Gastroesophageal sphincter (tissue), 3 donors: ENCODE data around the gene LRPAP1.

Experiments used
- EP300 ChIP-seq: sonication (generic); formaldehyde crosslinking; IDR thresholded peaks from one replicate; pipeline ENCODE4 v1.6.1; 2017; ENCODE audit warnings: antibody characterized with exemption, mild to moderate bottlenecking
- POLR2A ChIP-seq, 2 donors: fragments of 450-650 bp; IDR thresholded peaks; one replicate each; pipeline ENCODE4 v1.6.1; 2017; ENCODE audit warnings: antibody characterized with exemption in 2 of 2, mild to moderate bottlenecking in 2 of 2, moderate library complexity in 1 of 2
- POLR2AphosphoS5 ChIP-seq: sonication (generic); formaldehyde crosslinking; IDR thresholded peaks from one replicate; pipeline ENCODE4 v1.6.1; 2017; ENCODE audit warnings: antibody characterized with exemption
- TF ChIP-seq, protein P1 (sequence below), 4 experiments: fragments of 200-600 bp in 2 of 4; fragments of 450-650 bp in 2 of 4; sonication (generic) in 1 of 4; IDR thresholded peaks; one replicate each; pipeline ENCODE4 v1.5.1; 2017 to 2019; ENCODE audit warnings: antibody characterized with exemption in 4 of 4, mild to moderate bottlenecking in 2 of 4, moderate library complexity in 2 of 4

DNA sequence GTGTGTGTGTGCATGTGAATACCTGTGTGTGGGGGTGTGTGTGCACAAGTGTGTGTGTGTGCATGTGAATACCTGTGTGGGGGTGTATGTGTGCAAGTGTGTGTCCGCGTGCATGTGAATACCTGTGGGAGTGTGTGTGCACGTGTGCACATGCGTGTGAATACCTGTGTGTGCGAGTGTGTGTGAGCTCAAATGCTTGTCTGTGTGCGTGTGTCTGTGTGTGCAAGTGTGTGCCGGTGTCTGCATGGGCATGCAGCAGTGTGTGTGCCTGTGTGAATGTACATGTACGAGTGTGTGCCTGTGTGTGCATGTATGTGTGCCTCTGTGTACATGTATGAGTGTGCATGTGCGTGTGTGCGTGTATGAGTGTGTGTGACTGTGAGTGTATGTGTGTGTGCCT is 64.1 kb downstream of the LRPAP1 start:
- TF ChIP-seq, protein P1, sequence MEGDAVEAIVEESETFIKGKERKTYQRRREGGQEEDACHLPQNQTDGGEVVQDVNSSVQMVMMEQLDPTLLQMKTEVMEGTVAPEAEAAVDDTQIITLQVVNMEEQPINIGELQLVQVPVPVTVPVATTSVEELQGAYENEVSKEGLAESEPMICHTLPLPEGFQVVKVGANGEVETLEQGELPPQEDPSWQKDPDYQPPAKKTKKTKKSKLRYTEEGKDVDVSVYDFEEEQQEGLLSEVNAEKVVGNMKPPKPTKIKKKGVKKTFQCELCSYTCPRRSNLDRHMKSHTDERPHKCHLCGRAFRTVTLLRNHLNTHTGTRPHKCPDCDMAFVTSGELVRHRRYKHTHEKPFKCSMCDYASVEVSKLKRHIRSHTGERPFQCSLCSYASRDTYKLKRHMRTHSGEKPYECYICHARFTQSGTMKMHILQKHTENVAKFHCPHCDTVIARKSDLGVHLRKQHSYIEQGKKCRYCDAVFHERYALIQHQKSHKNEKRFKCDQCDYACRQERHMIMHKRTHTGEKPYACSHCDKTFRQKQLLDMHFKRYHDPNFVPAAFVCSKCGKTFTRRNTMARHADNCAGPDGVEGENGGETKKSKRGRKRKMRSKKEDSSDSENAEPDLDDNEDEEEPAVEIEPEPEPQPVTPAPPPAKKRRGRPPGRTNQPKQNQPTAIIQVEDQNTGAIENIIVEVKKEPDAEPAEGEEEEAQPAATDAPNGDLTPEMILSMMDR (IDR thresholded peaks at IDR 0.05) = no peak
- TF ChIP-seq POLR2AphosphoS5 = no peak
- TF ChIP-seq EP300 = no peak
- TF ChIP-seq POLR2A (IDR thresholded peaks at IDR 0.05) = no peak
